KOPT-K1 (cell line): ENCODE measurements around the gene SLC24A3.

Experiments
- H3K27ac ChIP-seq: fragments of 200-600 bp; sonication (generic); 2 replicates; pipeline ENCODE4 v1.5.1; 2016; ENCODE audit warnings: antibody characterized with exemption, mild to moderate bottlenecking, low read depth, low read length; ENCODE audit not compliant: poor library complexity, severe bottlenecking
- H3K36me3 ChIP-seq: fragments of 200-600 bp; sonication (generic); 2 replicates; pipeline ENCODE4 v1.5.1; 2017; ENCODE audit warnings: antibody characterized with exemption, mild to moderate bottlenecking, low read length, moderate library complexity; ENCODE audit not compliant: insufficient read depth
- H3K9me3 ChIP-seq: fragments of 200-600 bp; sonication (generic); 2 replicates; pipeline ENCODE4 v1.5.1; 2017; ENCODE audit warnings: antibody characterized with exemption, low read length, mild to moderate bottlenecking; ENCODE audit not compliant: insufficient read depth, poor library complexity, severe bottlenecking

Gene SLC24A3

DNA sequence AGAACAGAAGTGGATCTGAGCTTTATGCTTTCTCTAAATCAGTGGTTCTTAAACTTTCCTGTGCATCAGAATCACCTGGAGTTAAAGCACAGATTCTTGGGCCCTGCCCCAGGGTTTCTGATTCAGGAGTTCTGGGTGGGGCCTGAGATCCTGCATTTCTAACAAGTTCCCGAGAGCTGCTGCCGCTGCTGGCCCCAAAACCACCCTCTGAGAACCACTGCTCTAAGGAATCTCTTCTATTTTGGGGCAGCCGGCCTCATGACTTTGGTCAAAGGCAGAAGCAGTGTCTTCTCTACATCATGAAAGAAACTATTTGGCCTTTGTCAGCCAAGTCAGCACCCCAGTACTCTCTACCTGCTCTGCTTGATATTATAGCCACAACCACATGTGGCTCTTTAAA is 503.5 kb downstream of the SLC24A3 start:
- Histone ChIP-seq H3K9me3 (peaks cover 8% of the 10 kb centered on the region), H3K27ac (no peak overlapping the region), H3K36me3 (no peaks in the 10 kb centered on the region)

DNA sequence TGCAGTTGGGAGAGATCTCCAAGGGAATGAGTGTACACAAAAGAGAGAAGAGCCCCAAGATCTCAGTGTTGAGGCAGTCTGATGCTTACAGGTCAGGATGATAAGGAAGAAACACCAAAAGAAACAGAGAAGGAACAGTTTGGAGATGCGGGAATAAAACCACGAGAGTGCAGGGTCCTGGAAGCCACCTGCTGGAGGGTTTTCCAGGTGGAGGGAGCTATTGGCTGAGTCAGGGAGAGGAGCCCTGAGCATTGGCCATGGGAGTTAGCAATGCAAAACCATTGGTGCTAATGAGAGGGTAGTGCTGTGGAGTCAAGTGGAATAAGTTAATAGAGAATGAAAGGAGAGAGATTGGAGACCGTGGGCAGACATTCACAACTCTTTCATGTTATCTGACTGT is 506.4 kb downstream of the SLC24A3 start:
- Histone ChIP-seq H3K27ac (no peak overlapping the region), H3K9me3 (peaks cover 5% of the 10 kb centered on the region)

DNA sequence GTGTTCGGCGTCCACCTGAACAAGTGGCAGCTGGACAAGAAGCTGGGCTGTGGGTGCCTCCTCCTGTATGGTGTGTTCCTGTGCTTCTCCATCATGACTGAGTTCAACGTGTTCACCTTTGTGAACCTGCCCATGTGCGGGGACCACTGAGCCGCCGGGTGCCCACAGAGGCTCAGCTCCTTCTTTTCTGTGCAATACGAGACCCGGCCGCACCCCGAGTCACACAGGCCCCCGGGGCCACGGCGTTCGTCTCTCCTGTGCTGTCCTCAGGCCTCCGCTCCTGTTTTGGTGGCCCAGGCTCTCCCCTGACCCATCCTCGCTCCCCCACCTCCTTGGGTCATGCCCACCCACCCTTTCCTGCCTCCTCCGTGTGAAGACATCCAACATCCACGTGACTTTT is 508.5 kb downstream of the SLC24A3 start:
- H3K9me3 ChIP-seq = peaks cover 5% of the 10 kb centered on the region
- H3K36me3 ChIP-seq = no peaks in the 10 kb centered on the region
- no peak overlapping the region for H3K27ac ChIP-seq

More for the DNA sequence above, 506.4 kb downstream of the SLC24A3 start:
- H3K36me3 ChIP-seq = no peaks in the 10 kb centered on the region

DNA sequence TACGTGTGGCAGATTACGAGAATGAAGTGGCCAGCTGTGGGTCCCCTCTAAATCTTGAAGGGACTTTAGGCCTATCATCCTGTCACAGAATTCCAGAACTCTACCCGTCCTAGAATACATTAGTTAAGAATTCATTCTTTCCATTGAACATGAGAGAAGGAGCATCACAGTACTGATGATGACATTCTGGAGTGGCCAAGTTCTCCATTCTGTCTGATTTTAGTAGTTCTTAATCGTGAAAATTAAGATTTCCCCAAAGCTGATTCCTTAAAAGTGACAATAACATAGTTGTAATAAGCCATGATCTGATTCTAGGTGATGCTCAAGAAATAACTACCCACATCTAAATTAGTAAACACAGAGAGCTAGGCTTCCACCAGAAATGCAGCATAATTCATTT is 510.6 kb downstream of the SLC24A3 start:
- no peaks in the 10 kb centered on the region for H3K9me3 ChIP-seq
- H3K36me3 ChIP-seq = no peaks in the 10 kb centered on the region
- no peak overlapping the region for H3K27ac ChIP-seq

DNA sequence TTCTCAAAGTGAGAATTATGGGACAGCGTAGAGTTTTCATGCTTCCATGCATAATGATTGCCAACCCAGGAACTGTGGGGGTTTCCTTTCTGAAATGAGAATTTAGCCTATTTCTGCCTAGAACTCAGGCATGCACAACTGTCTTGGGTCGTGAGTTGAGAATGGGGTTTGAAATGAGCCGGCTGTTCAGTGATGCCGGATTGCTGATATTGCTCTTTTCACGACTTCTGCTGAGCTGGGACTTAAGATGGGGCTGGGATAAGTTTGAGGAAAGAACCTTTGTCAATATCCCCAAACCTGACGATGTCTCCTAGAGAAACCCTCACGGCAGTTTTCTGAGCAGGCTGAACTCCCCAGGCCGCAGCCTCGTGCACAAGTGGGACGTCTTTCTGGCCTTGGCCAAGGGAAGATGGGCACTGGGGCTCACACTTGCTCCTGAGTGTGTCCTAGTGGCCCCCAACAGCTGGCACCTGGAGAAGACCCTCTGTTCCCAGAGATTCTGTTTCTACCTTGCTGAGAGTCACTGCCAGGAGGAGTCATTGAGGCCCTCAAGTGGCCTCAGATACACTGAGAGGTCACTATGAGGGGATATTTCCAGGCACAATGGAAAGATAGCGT is 511.5 kb downstream of the SLC24A3 start:
- Histone ChIP-seq H3K27ac (no peak overlapping the region), H3K9me3 (no peaks in the 10 kb centered on the region), H3K36me3 (no peaks in the 10 kb centered on the region)

DNA sequence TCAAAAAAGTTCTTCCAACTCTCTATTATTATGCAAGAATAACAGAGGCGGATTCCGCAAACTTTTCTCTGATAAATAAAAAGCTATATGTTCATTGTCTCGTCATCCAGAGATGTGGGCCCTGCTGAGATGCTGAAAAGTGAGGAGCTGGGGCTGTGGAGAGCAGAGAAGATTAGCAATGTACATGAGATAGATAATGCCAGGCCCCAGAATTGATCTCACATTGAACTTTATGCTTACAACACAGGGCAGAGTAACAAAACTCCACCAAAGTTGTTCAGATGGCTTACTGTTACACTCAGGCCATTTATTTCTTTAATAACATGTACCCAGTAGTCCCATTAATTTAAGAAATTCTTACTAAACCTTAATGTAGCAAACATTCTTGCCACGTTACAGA is 512.9 kb downstream of the SLC24A3 start:
- no peak overlapping the region for H3K27ac ChIP-seq
- H3K36me3 ChIP-seq = no peaks in the 10 kb centered on the region
- H3K9me3 ChIP-seq = no peaks in the 10 kb centered on the region

DNA sequence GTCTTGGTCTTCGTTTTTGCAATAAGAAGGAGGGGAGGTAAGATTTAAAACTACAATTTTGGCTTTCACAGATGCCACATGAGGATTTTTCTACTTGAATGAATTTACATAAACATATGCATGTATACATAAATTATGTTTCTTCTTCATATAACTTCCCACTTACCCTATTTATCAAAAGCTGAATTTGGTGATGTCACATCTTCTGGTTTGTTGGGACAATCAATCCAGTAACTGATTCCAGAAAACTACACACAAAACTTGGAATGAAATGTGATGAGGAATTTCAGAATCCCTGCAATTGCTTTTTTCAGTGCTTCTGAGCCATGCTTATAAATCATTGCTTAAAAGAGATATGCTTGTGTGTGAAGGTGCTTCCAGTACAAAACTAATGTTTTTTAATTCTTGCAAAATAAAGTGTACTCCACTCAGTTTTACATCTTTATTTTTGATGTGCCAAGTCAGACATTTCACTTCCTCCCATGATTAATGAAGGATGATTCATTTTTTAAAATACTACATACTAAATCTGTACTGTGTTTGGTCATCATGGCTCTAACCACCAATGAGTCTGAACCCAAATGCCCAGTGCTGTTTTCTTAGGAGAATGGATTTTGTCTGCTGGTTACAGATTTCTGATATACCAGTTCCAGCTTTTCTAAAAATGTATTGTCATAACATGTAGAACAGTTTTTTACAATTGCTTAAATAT is 513.5 kb downstream of the SLC24A3 start:
- no peaks in the 10 kb centered on the region for H3K36me3 ChIP-seq
- no peaks in the 10 kb centered on the region for H3K9me3 ChIP-seq
- no peak overlapping the region for H3K27ac ChIP-seq

DNA sequence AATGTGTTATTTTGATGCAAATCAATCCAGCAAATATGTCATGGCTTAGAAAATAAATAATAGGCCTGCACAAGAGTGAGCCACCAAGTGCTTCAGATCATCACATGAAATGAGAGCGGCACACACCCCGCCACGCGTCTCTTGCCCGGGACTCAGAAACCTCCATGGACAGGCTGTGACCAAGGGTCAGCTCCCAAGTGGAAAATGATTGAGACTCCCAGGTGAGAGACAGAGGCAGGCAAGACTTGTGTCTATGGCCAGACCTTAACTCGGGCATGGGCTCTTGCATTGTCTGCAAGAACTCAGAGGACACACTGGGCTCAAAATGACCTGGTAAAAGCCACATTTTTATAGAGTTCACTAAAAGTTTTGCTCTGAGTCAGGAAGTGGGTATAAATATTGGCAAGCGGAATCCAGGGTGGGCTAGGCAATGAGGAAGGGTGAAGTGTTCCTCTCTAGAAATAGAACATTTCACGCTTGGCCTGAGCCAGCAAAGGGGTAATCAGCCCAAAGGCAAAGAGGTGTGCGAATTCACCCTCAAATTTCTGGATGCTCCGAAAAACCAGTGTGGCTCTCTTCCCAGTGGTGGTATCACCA is 514.9 kb downstream of the SLC24A3 start:
- Histone ChIP-seq H3K27ac (no peak overlapping the region), H3K36me3 (no peaks in the 10 kb centered on the region), H3K9me3 (no peaks in the 10 kb centered on the region)

DNA sequence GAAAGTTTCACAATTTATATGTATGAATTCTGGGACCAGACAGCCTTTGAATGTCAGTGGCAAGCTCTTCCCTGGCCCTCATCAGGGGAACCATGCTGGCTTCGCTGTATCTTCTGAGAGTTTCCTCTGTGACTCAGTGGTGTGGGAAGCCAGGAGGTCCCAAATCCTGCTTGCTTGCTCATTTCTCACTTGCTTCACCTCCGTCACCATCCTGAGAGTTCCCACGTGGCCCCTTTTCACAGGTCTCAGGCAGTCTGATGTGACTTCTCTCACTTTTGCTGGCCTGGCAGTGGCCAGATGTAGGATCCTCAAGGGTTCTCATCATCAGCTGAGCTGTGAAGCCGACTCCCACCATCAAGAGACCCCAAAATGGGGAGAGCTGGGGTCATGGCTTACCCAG is 517.2 kb downstream of the SLC24A3 start:
- Histone ChIP-seq H3K27ac (no peak overlapping the region), H3K36me3 (no peaks in the 10 kb centered on the region), H3K9me3 (no peaks in the 10 kb centered on the region)

DNA sequence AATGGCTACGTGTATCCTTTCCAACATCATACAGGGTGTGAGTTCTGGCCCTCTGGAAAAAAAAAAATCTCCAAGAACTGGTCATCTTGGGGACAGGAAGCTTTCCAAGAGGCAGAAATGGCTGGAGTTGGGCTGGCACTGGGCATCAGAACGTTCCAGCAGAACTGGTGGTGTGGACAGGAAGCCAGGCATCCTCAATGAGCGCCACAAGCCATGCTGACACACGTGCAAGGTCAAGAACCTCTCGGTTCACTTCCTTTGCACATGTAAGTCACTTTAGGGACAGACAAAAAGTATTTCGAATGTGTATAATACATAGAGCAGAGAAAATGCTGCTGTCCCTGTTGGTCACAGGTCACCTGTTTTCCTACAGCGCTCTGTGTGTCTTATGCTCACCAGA is 518.3 kb downstream of the SLC24A3 start:
- no peak overlapping the region for H3K27ac ChIP-seq
- no peaks in the 10 kb centered on the region for H3K9me3 ChIP-seq
- no peaks in the 10 kb centered on the region for H3K36me3 ChIP-seq

DNA sequence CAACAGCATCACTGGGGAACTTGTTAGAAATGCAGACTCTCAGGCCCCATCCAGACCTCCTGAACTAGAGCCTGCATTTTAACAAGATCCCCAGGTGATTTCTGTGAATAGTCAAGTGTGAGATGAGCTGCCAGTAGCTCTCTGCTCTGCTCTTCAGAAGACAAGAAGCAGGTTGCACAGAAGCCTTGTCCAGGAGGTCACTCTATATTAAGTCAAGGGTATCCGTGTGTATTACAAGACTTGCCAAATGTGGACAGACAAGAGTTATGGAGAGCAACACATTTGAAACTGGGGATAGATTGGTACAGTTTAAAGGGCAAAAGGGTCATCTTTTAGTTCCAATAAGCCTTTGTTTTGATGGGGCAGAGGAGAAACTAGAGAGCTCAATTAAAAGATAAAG is 522.4 kb downstream of the SLC24A3 start:
- no peaks in the 10 kb centered on the region for H3K9me3 ChIP-seq
- H3K36me3 ChIP-seq = no peaks in the 10 kb centered on the region
- H3K27ac ChIP-seq = no peak overlapping the region

DNA sequence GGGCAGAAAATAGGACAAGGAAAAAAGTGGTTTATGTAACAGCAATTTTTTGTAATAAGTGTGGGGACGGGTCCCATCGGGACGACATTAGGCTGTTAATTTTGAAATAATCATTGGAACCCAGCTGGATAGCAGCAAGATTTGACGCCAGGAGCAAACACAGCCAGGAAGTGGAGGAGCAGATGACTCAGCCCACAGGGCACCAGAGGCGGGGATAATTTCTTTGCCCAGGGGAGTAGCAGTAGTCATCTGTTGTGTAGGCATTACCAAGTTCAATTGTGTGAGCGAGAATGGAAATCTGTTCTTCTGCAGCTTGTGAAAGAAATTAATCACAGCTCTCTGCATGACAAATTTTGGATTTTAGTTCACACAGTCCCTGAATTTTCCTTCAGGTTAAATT is 523.0 kb downstream of the SLC24A3 start:
- Histone ChIP-seq H3K9me3 (no peaks in the 10 kb centered on the region), H3K36me3 (no peaks in the 10 kb centered on the region), H3K27ac (no peak overlapping the region)

DNA sequence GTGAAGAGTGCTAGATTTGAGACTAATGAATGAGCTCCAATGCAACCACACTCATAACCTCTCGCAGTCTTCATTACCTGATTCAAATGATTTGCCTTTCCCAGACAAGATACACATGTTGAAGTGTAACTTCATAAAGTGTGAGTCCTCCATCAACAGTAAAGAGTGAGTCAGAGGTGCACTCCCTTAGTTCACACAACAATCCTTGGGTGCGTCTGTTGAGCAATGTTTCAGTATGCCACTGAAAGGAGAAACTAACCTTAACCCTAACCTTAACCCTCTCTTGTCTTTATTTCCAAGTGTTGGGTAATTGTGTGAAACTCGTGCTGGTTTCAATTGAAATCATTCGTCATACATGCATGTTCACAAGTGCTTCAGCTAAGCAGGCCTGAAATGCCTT is 524.6 kb downstream of the SLC24A3 start:
- no peak overlapping the region for H3K27ac ChIP-seq
- H3K9me3 ChIP-seq = no peaks in the 10 kb centered on the region
- no peaks in the 10 kb centered on the region for H3K36me3 ChIP-seq

DNA sequence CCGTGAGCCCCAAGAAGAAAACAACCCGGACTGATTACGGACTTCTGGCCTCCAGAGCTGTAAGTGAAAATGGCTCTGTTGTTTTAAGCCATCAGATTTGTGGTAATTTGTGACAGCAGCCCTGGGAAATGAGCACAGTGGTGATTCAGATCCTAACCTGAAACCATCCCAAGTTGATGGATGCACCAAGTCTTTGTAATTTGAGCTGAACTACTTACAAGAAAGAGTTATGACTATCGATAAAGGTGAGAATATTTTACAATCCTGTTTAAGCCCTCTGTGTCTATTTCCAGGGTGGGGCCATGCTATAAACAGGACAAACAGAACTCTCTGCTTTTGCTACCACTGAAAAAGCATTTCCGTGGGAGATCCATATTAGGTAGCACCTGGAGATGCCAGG is 526.5 kb downstream of the SLC24A3 start:
- Histone ChIP-seq H3K36me3 (no peaks in the 10 kb centered on the region), H3K9me3 (no peaks in the 10 kb centered on the region), H3K27ac (no peak overlapping the region)

DNA sequence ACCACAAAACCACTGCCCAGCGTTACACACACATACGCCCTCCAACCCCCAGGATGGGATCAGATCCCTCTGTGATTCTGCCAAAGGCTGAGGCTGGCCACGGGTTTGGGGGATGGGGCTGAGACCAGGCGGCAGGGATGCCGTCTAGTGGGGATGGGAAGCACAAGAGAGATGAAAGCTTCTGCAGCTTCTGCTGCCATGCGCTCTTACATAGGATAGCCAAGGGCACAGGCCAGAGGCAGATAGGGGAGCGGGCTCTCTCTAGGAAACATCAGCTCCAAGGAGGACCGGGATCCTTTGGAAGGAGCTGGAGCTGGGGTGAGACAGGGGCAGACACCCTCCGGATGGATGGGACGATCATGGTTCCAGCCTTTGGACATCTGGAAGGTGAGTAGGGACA is 526.9 kb downstream of the SLC24A3 start:
- Histone ChIP-seq H3K36me3 (no peaks in the 10 kb centered on the region), H3K9me3 (no peaks in the 10 kb centered on the region), H3K27ac (no peak overlapping the region)

DNA sequence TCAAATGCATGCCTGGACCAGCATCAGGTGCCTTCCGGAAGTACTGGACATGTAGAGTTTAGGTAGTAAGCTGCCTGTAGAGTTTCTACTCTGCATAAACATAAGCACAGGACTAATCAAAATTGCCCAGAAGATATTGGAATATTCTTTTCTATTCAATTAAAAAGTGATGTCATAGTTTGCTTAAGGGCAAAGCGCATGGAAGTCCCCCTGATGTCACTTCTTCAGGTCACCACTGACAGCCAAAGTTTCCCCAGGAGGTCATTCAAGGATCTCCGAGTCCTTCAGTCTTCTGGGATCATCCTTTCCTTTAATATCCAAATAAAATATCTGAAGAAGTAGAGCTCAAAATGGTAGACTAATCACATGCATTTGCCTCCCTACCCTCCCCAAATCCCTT is 528.1 kb downstream of the SLC24A3 start:
- Histone ChIP-seq H3K9me3 (peaks cover 3% of the 10 kb centered on the region), H3K36me3 (no peaks in the 10 kb centered on the region), H3K27ac (no peak overlapping the region)
